Activated CD8-positive, alpha-beta memory T cell treated with anti-CD3 and anti-CD28 coated beads, Interleukin-2, amount 50 U/mL, for 4 hours (primary cell): Measurements from ENCODE around the gene CPLX1.

ENCODE experiments used
- DNase-seq: peaks from one replicate; pipeline ENCODE4 v3.0.0-alpha.2; 2020

Gene CPLX1

GRCh38 chr4:832108-832507 lies 6.2 kb upstream of the CPLX1 start:
- DNase-seq: no peak

GRCh38 chr4:831483-831805 lies 5.5 kb upstream of the CPLX1 start:
- DNase-seq: no peak

- no peak for DNase-seq
Observed at GRCh38 chr4:830601-831482, 4.9 kb upstream of the CPLX1 start.

- no peak for DNase-seq
Observed at GRCh38 chr4:829761-830600, 4.1 kb upstream of the CPLX1 start.

- DNase-seq: no peak
Observed at GRCh38 chr4:829291-829690, 3.4 kb upstream of the CPLX1 start.

- no peak for DNase-seq
Observed at GRCh38 chr4:828641-829271, 2.8 kb upstream of the CPLX1 start.

- no peak for DNase-seq
Observed at GRCh38 chr4:827209-828081, 1.5 kb upstream of the CPLX1 start.

- no peak for DNase-seq
Observed at GRCh38 chr4:826508-827208, 729 bp upstream of the CPLX1 start.

GRCh38 chr4:825063-825970 lies 612 bp downstream of the CPLX1 start:
- no peak for DNase-seq

- DNase-seq: no peak
Observed at GRCh38 chr4:824461-825062, 1.4 kb downstream of the CPLX1 start.

- no peak for DNase-seq
Observed at GRCh38 chr4:823761-824460, 2.0 kb downstream of the CPLX1 start.

GRCh38 chr4:823176-823760 lies 2.7 kb downstream of the CPLX1 start:
- no peak for DNase-seq

GRCh38 chr4:822361-823175 lies 3.4 kb downstream of the CPLX1 start:
- no peak for DNase-seq

GRCh38 chr4:821631-822030 lies 4.3 kb downstream of the CPLX1 start:
- DNase-seq: no peak

GRCh38 chr4:821181-821591 lies 4.7 kb downstream of the CPLX1 start:
- no peak for DNase-seq

GRCh38 chr4:820230-821172 lies 5.4 kb downstream of the CPLX1 start:
- DNase-seq: no peak
